ENCODE results near the gene DYSF.
A peak's percentile ranks its signal among the peaks of the same experiment; 100 is the strongest.

The DYSF gene

DNA sequence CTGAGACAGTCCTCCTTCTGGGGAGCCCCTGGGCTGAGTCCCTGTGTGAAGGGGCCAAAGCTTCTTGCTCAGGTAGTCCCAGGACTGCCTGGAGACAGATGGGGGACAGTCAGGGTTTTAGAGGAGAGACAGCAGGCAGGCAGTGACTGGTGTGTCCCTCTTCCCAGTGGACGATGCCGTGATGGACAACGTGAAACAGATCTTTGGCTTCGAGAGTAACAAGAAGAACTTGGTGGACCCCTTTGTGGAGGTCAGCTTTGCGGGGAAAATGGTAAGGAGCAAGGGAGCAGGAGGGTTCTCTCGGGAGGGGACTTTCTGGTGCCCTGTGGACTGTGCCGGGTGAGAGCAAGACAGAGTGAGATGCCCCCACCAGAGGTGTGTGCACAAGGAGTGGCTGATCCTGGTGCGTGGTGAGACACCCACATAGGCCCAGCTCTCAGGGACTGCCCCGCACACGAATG, 74.8 kb downstream of the DYSF start:
- no peak overlapping the region for H2AFZ ChIP-seq (ENCODE audit: low read depth)
- no peaks in the 10 kb centered on the region for H3K4me1 ChIP-seq (ENCODE audit: low read depth, poor library complexity, severe bottlenecking)
- no peak overlapping the region for H3K9ac ChIP-seq
- no peak overlapping the region for H3K4me2 ChIP-seq
- no peak for TF ChIP-seq CTCF (conservative IDR thresholded peaks at IDR 0.05; ENCODE audit: low read depth, low read length)
- no peaks in the 10 kb centered on the region for H4K20me1 ChIP-seq (ENCODE audit: insufficient read depth)
- no peaks in the 10 kb centered on the region for H3K79me2 ChIP-seq (ENCODE audit: insufficient read depth, low read depth)
- no peaks in the 10 kb centered on the region for H3K27me3 ChIP-seq (ENCODE audit: insufficient read depth, low read depth)
- H3K4me3 ChIP-seq (IDR thresholded peaks at IDR 0.05; ENCODE audit: insufficient read depth, low read depth, low read length), result no peak overlapping the region
- H3K27ac ChIP-seq, result no peak overlapping the region
- no peaks in the 10 kb centered on the region for H3K36me3 ChIP-seq (ENCODE audit: insufficient read depth)

GRCh38 chr2:71528749-71529148, 75.4 kb downstream of the DYSF start:
- Histone ChIP-seq H3K27ac (no peak overlapping the region), H3K9ac (no peak overlapping the region), H2AFZ (ENCODE audit: low read depth) (no peak overlapping the region), H3K27me3 (ENCODE audit: insufficient read depth, low read depth) (no peaks in the 10 kb centered on the region), H3K79me2 (ENCODE audit: insufficient read depth, low read depth) (no peaks in the 10 kb centered on the region), H3K4me3 (IDR thresholded peaks at IDR 0.05; ENCODE audit: insufficient read depth, low read depth, low read length) (no peak overlapping the region), H3K4me1 (ENCODE audit: low read depth, poor library complexity, severe bottlenecking) (no peaks in the 10 kb centered on the region), H4K20me1 (ENCODE audit: insufficient read depth) (no peaks in the 10 kb centered on the region), H3K36me3 (ENCODE audit: insufficient read depth) (no peaks in the 10 kb centered on the region), H3K4me2 (no peak overlapping the region)
- no peak for TF ChIP-seq CTCF (conservative IDR thresholded peaks at IDR 0.05; ENCODE audit: low read depth, low read length)

DNA sequence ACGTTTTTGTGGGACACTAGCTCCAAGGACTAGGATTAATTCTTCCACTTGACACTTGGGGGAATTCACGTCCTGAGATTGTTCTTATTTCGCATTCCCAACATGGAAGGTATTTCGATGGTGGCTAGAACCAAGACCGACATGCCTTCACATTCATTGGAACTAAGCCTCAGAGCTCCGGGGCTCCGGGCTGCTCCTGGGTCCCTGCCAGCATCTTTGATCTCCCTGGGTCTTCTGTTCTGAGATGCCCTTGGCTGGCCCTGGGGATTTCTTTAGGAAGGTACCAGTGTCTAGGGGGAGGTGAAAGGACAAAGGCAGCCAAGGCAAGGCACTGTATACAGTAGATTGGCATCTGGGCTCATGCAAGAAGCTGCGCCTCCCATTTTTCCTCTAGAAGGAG, 76.8 kb downstream of the DYSF start:
- H3K4me3 ChIP-seq (IDR thresholded peaks at IDR 0.05; ENCODE audit: insufficient read depth, low read depth, low read length), result no peak overlapping the region
- no peak overlapping the region for H2AFZ ChIP-seq (ENCODE audit: low read depth)
- TF ChIP-seq CTCF (conservative IDR thresholded peaks at IDR 0.05; ENCODE audit: low read depth, low read length), result no peak
- H3K27me3 ChIP-seq (ENCODE audit: insufficient read depth, low read depth), result no peaks in the 10 kb centered on the region
- no peak overlapping the region for H3K27ac ChIP-seq
- no peaks in the 10 kb centered on the region for H3K4me1 ChIP-seq (ENCODE audit: low read depth, poor library complexity, severe bottlenecking)
- no peak overlapping the region for H3K9ac ChIP-seq
- H3K36me3 ChIP-seq (ENCODE audit: insufficient read depth), result no peaks in the 10 kb centered on the region
- H3K4me2 ChIP-seq, result no peak overlapping the region
- no peaks in the 10 kb centered on the region for H3K79me2 ChIP-seq (ENCODE audit: insufficient read depth, low read depth)
- H4K20me1 ChIP-seq (ENCODE audit: insufficient read depth), result no peaks in the 10 kb centered on the region

GRCh38 chr2:71530641-71531332, 77.4 kb downstream of the DYSF start:
- no peaks in the 10 kb centered on the region for H3K4me1 ChIP-seq (ENCODE audit: low read depth, poor library complexity, severe bottlenecking)
- H3K9ac ChIP-seq, result no peak overlapping the region
- no peak overlapping the region for H2AFZ ChIP-seq (ENCODE audit: low read depth)
- H3K36me3 ChIP-seq (ENCODE audit: insufficient read depth), result no peaks in the 10 kb centered on the region
- no peak overlapping the region for H3K4me3 ChIP-seq (IDR thresholded peaks at IDR 0.05; ENCODE audit: insufficient read depth, low read depth, low read length)
- peak; percentile 92 for TF ChIP-seq CTCF (conservative IDR thresholded peaks at IDR 0.05; ENCODE audit: low read depth, low read length)
- H3K4me2 ChIP-seq, result no peak overlapping the region
- no peaks in the 10 kb centered on the region for H3K27me3 ChIP-seq (ENCODE audit: insufficient read depth, low read depth)
- H4K20me1 ChIP-seq (ENCODE audit: insufficient read depth), result no peaks in the 10 kb centered on the region
- H3K27ac ChIP-seq, result no peak overlapping the region
- H3K79me2 ChIP-seq (ENCODE audit: insufficient read depth, low read depth), result no peaks in the 10 kb centered on the region
